ENCODE data around the gene FSTL4. TPM values are rescaled to one million over a fixed set of nuclear protein-coding genes. Genes with fewer than 3 reads are reported as not detected.

Gene FSTL4
- total RNA-seq, 4 donors from 2014 or later, result 0.22 to 0.47 (median 0.27) TPM; not detected in 1

DNA sequence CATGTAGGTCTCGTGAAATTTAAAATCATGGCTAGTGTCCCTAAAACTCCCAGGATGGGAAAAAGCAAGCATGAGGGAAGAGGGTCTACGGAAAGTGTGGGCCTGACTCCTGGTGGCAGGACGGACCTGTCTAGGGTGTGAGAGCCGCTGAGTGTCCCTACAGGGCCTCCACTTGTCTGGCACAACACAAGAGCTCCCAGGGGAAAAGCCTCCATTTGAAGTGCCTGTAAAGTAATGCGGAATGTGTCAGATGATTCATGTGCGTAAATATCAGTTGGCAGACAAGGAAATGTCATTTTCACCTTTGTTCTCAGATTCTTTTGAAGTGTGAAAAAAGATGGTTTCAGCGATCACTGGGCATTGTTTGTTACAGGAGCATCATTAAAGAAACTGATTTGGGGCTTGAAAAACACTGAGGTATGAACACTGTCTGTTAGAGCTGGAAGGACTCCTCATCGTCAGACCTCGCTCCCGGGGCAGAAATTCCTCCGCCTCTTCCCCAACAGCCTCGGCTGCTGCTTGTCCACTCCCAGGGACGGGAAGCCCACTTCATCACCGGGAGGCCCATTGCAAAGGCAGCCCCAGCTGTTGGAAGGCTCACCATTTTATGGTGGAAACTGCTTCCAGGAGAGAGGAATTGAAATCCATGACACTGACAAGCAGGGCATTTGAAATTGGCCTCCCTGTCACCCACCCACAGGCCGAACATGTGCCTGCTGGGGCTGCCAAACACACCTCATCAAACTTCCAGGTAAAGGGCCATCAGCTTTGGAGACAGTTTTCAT lies 240.8 kb downstream of the FSTL4 start:
- TF ChIP-seq POLR2A (IDR thresholded peaks at IDR 0.05), result no peak
- TF ChIP-seq, protein P1, sequence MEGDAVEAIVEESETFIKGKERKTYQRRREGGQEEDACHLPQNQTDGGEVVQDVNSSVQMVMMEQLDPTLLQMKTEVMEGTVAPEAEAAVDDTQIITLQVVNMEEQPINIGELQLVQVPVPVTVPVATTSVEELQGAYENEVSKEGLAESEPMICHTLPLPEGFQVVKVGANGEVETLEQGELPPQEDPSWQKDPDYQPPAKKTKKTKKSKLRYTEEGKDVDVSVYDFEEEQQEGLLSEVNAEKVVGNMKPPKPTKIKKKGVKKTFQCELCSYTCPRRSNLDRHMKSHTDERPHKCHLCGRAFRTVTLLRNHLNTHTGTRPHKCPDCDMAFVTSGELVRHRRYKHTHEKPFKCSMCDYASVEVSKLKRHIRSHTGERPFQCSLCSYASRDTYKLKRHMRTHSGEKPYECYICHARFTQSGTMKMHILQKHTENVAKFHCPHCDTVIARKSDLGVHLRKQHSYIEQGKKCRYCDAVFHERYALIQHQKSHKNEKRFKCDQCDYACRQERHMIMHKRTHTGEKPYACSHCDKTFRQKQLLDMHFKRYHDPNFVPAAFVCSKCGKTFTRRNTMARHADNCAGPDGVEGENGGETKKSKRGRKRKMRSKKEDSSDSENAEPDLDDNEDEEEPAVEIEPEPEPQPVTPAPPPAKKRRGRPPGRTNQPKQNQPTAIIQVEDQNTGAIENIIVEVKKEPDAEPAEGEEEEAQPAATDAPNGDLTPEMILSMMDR (IDR thresholded peaks at IDR 0.05), result no peak
- TF ChIP-seq POLR2AphosphoS5 (IDR thresholded peaks at IDR 0.05), result no peak
- Histone ChIP-seq H3K27ac (no peak overlapping the region), H3K4me1 (no peaks in the 10 kb centered on the region), H3K27me3 (peaks cover 33% of the 10 kb centered on the region), H3K36me3 (no peaks in the 10 kb centered on the region), H3K4me3 (no peak overlapping the region), H3K9me3 (peaks cover 0 to 2% (median 0%) of the 10 kb centered on the region in 3 donors)
- 63 to 88% methylated on average over 7 to 8 of the region's 15 CpGs for WGBS, 2 donors (ENCODE audit: low coverage in 1 of 2)
- no peak for ATAC-seq

DNA sequence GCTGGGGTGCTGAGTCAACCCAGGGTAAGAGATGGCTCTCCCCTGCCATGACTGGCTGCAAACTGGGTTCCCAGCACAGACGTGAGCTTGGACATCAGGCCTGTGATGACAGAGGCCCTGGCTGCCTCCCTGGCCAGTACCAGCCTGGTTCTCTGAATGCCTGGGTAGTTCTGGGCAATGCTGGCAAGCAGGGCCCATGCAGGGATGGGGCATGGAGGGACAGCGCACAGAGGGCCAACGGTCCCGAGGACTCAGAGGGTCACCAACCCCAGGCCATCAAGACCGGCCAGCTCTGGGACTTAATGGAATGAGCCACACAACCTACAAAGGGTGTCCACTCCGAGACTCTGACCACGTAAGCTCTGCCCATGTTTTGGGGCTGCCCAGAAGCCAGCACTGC lies 241.4 kb downstream of the FSTL4 start:
- Histone ChIP-seq H3K9me3 (no peaks in the 10 kb centered on the region), H3K27ac (no peak overlapping the region), H3K27me3 (peaks cover 33% of the 10 kb centered on the region), H3K4me3 (no peak overlapping the region), H3K4me1 (no peaks in the 10 kb centered on the region), H3K36me3 (no peaks in the 10 kb centered on the region)
- ATAC-seq, result no peak
- WGBS, 2 donors (ENCODE audit: low coverage in 1 of 2), result 100% methylated on average over 1 of the region's 7 CpGs; no CpG with 5 or more reads in 1 of the 2 donors
- TF ChIP-seq POLR2AphosphoS5 (IDR thresholded peaks at IDR 0.05), result no peak
- TF ChIP-seq POLR2A (IDR thresholded peaks at IDR 0.05), result no peak
- TF ChIP-seq, protein P1 (IDR thresholded peaks at IDR 0.05), result no peak
- no peak for TF ChIP-seq EP300 (IDR thresholded peaks at IDR 0.05)

DNA sequence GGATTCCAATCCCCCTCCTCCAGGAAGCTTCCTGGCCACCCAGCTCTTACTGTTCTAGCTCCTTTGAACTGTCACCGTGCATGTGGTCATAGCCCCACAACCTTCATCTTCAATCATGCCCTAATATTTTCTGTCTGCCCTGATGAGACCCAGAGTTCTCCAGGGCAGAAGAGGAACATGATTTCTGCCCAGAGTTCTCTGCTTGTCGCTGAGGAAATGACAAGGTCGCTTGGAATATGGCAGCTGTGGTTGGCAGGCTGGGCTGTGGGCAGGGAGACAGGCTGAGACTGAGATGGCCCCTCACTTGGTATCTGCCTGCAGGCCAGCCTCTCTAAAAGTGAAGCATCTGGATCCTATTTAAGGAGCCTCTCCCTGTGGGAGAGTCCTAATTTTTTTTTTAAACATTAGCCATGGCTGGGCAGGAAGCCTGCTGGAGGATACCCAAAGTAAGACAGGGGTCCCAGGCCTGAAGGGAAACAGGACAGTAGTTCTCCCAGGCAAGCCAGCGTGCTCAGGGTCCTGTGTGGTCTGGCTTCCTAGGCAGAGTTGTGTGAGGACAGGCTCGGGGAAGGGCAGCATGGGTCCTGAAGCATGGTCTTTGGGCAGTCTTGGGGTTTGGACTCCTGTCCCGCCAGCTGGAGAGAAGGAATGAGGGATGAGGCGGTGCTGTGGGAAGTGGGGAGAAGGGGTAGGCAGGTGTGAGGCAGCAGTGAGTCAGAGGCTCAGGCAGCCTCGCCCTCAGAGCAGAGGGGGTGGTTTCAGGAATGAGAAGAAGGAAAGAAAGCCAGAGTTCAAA lies 242.1 kb downstream of the FSTL4 start:
- no peak for TF ChIP-seq EP300 (IDR thresholded peaks at IDR 0.05)
- no peak for TF ChIP-seq POLR2AphosphoS5 (IDR thresholded peaks at IDR 0.05)
- TF ChIP-seq, protein P1 (IDR thresholded peaks at IDR 0.05), result no peak
- TF ChIP-seq POLR2A (IDR thresholded peaks at IDR 0.05), result no peak
- H3K36me3 ChIP-seq, result no peaks in the 10 kb centered on the region
- 54% methylated on average over 6 of the region's 8 CpGs; no CpG with 5 or more reads in 1 of the 2 donors for WGBS, 2 donors (ENCODE audit: low coverage in 1 of 2)
- no peak overlapping the region for H3K4me3 ChIP-seq
- H3K9me3 ChIP-seq, result no peaks in the 10 kb centered on the region
- H3K27ac ChIP-seq, result no peak overlapping the region
- ATAC-seq, result no peak
- no peaks in the 10 kb centered on the region for H3K4me1 ChIP-seq
- H3K27me3 ChIP-seq, result peaks cover 33% of the 10 kb centered on the region

DNA sequence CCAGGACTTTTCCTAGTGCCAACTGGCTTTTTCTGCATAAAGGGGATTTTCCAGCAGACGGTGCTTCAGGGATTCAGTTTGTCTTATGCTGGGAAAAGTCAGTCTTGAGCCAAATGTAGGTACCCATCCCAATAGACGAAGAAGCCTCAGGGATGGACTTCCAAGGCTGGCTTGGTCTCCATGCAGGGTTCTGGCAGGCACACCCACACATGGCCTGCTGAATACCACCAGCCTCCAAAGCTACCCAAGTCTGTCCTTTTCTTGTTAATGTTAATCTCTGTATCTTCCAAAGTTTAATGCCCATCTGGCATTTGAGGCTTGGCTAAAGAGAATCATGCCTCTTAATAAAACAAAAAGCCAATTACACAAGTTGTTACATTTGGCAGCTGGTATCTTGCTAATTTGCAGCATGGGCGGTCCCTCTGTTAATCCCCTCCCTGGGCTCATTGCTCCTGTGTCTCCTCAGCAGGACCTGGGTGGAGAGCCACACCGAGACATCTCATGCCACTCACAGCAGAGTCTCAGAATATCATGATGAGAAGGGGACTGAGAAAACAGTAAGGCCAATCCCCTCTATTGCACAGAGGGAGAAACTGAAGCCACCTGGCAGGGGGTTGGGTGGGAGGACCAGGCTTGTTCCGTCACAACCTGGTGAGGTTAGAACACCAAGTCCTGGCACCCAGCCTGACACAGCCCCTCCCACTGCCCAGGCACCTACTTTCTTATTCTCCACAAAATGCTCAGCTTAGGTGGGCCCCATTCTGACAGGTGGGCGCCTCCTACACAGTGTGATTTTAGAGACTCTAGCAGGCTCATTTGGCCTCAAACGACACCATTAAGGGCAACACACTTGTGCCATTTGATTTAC lies 243.2 kb downstream of the FSTL4 start:
- 89 to 100% methylated on average over 1 to 5 of the region's 7 CpGs for WGBS, 2 donors (ENCODE audit: low coverage in 1 of 2)
- no peak for ATAC-seq

More for the DNA sequence above, 243.2 kb downstream of the FSTL4 start:
- Histone ChIP-seq H3K4me3 (no peak overlapping the region), H3K4me1 (no peaks in the 10 kb centered on the region), H3K27ac (no peak overlapping the region), H3K9me3 (no peaks in the 10 kb centered on the region), H3K27me3 (peaks cover 32% of the 10 kb centered on the region), H3K36me3 (no peaks in the 10 kb centered on the region)
- TF ChIP-seq EP300 (IDR thresholded peaks at IDR 0.05) (no peak), POLR2AphosphoS5 (IDR thresholded peaks at IDR 0.05) (no peak), POLR2A (IDR thresholded peaks at IDR 0.05) (no peak)
- TF ChIP-seq, protein P1 (IDR thresholded peaks at IDR 0.05), result no peak
